ENCODE results near the gene PPP2R5D. TPM values are rescaled to one million over a fixed set of nuclear protein-coding genes. Genes with fewer than 3 reads are reported as not detected.

Gene PPP2R5D
- total and polyA plus RNA-seq, 9 of the 15 experiments (the other 6 are each of a cell fraction or from before 2014, with no cell fraction given): 1.3 to 96.1 (median 38.4) TPM

DNA sequence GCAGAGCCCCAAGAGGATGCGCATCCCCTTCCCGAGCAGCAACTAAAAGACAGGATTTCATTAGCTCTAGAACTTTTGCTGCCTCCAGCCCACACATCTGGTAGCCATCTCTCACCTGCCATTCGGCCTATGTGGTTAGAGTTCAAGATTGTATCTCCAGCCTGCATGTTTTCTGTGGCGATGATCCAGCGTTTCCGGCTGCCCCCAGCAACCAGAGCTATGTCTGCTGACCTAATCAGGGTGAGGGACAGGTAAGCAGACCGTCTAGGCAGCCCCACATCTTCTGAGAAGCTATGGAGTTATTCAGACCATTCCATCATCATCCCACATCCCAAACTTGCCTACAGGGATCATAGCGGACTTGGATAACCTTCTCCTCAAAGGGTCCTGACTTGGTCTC lies 71.6 kb downstream of the PPP2R5D start:
- POLR2A ChIA-PET: interaction anchor here (0.6 to 3.2 kb wide), 5 partner anchors 8 to 139 kb away, joined by 3 to 22 read pairs (median 12); no protein-coding TSS in a partner anchor
- ATAC-seq: no peak
- intact Hi-C loops (cut with micrococcal nuclease): no loop called here

DNA sequence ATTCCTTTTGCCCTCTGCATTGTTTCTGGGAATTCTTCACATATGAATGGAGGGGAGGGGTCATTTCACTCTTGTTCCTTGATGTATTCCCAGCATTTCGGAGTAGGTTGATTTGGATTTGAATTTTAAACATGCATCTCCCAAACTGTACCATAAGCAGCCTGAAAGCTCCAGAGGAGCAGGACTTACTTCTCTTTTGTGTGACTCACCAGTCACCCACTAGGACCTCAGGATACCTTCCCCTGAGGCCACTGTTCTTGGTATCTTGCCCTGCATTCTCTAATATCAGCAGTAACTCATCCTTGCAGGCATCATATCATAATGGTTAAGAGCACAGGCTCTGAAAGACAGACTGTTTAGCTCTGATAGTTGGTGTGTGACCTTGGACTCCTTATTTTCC lies 74.2 kb downstream of the PPP2R5D start:
- H3K4me1 ChIP-seq (replicated peaks in 1 of 2; ENCODE audit: control insufficient read depth in 2 of 2, insufficient read depth in 2 of 2, low read length in 2 of 2): peaks cover 22% of the 10 kb centered on the region in 2 experiments
- ATAC-seq (no peak), DNase-seq (ENCODE audit: extremely low read depth in 1 of 4, low spot score in 3 of 4) (no peak), FAIRE-seq (peak; percentile 19)
- H3K9ac ChIP-seq (ENCODE audit: insufficient read depth in 1 of 2, low read depth in 2 of 2, low read length in 2 of 2): peak overlapping the region; percentile 96 to 97
- peak overlapping the region; percentile 96 for H3K4me2 ChIP-seq (ENCODE audit: insufficient read depth, low read length)
- H3K79me2 ChIP-seq (ENCODE audit: control insufficient read depth, insufficient read depth, low read length): peaks cover 24% of the 10 kb centered on the region
- BruUV-seq (replicated peaks): no TSS peak
- peak overlapping the region; percentile 88 for H3K4me3 ChIP-seq
- no peaks in the 10 kb centered on the region for H3K27me3 ChIP-seq (ENCODE audit: control insufficient read depth in 2 of 2, insufficient read depth in 2 of 2, low read length in 2 of 2)
- POLR2A ChIA-PET: interaction anchor here (0.6 to 2.4 kb wide), 7 partner anchors 19 to 116 kb away, joined by 3 to 10 read pairs (median 3); partner anchors contain the start of gene RRP36
- no peak overlapping the region for H2AFZ ChIP-seq (ENCODE audit: low read depth, low read length)
- CTCF ChIA-PET (ENCODE audit: low intra/inter-chr PET ratio): no interaction called here
- H3K9me3 ChIP-seq (replicated peaks; ENCODE audit: control insufficient read depth, insufficient read depth, low read depth, low read length): no peaks in the 10 kb centered on the region
- H3K9me1 ChIP-seq (ENCODE audit: control insufficient read depth, insufficient read depth, low read length): no peaks in the 10 kb centered on the region
- no peaks in the 10 kb centered on the region for H4K20me1 ChIP-seq (replicated peaks; ENCODE audit: control insufficient read depth, insufficient read depth, low read length)
- H3K27ac ChIP-seq (ENCODE audit: extremely low read depth, low read depth, low read length): peak overlapping the region; percentile 96
- in situ Hi-C loops (cut with MboI) (no loop called here), intact Hi-C loops (cut with micrococcal nuclease) (loop anchor here (2.0 kb wide), 1 partner anchor 44 kb away; the partner anchor contains the start of gene KLHDC3)
- peaks cover 46% of the 10 kb centered on the region for H3K36me3 ChIP-seq (ENCODE audit: control insufficient read depth, insufficient read depth, low read length)
- 6% methylated on average over 1 of the region's 1 CpG for WGBS (ENCODE audit: insufficient coverage, low coverage, missing lambda C conversion rate)
- TF ChIP-seq PCBP1 (IDR thresholded peaks at IDR 0.05; ENCODE audit: low read depth, low read length, poor library complexity, severe bottlenecking): no peak
- no peak for TF ChIP-seq LCOR (CRISPR knock-in tag; IDR thresholded peaks at IDR 0.05)
- no peak for TF ChIP-seq CCAR2 (IDR thresholded peaks at IDR 0.05; ENCODE audit: low read depth, low read length)
- TF ChIP-seq KLF10 (CRISPR knock-in tag; IDR thresholded peaks at IDR 0.05): no peak
- TF ChIP-seq CBFA2T2 (conservative IDR thresholded peaks at IDR 0.05): peak; percentile 29; the same call in 1 of the 2 replicates
- TF ChIP-seq, protein P1, sequence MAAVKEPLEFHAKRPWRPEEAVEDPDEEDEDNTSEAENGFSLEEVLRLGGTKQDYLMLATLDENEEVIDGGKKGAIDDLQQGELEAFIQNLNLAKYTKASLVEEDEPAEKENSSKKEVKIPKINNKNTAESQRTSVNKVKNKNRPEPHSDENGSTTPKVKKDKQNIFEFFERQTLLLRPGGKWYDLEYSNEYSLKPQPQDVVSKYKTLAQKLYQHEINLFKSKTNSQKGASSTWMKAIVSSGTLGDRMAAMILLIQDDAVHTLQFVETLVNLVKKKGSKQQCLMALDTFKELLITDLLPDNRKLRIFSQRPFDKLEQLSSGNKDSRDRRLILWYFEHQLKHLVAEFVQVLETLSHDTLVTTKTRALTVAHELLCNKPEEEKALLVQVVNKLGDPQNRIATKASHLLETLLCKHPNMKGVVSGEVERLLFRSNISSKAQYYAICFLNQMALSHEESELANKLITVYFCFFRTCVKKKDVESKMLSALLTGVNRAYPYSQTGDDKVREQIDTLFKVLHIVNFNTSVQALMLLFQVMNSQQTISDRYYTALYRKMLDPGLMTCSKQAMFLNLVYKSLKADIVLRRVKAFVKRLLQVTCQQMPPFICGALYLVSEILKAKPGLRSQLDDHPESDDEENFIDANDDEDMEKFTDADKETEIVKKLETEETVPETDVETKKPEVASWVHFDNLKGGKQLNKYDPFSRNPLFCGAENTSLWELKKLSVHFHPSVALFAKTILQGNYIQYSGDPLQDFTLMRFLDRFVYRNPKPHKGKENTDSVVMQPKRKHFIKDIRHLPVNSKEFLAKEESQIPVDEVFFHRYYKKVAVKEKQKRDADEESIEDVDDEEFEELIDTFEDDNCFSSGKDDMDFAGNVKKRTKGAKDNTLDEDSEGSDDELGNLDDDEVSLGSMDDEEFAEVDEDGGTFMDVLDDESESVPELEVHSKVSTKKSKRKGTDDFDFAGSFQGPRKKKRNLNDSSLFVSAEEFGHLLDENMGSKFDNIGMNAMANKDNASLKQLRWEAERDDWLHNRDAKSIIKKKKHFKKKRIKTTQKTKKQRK (IDR thresholded peaks at IDR 0.05; ENCODE audit: borderline replicate concordance, low read depth, low read length): no peak
- TF ChIP-seq, protein P2, sequence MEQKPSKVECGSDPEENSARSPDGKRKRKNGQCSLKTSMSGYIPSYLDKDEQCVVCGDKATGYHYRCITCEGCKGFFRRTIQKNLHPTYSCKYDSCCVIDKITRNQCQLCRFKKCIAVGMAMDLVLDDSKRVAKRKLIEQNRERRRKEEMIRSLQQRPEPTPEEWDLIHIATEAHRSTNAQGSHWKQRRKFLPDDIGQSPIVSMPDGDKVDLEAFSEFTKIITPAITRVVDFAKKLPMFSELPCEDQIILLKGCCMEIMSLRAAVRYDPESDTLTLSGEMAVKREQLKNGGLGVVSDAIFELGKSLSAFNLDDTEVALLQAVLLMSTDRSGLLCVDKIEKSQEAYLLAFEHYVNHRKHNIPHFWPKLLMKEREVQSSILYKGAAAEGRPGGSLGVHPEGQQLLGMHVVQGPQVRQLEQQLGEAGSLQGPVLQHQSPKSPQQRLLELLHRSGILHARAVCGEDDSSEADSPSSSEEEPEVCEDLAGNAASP (IDR thresholded peaks at IDR 0.05): no peak
- TF ChIP-seq ZNF146 (CRISPR knock-in tag; IDR thresholded peaks at IDR 0.05; ENCODE audit: unreplicated experiment): no peak

More for the DNA sequence above, 71.6 kb downstream of the PPP2R5D start:
- in situ Hi-C loops (cut with MboI): no loop called here
- peaks cover 59% of the 10 kb centered on the region for H3K36me3 ChIP-seq (ENCODE audit: control insufficient read depth, insufficient read depth, low read length)
- no peaks in the 10 kb centered on the region for H4K20me1 ChIP-seq (replicated peaks; ENCODE audit: control insufficient read depth, insufficient read depth, low read length)
- WGBS (ENCODE audit: insufficient coverage, low coverage, missing lambda C conversion rate): 51% methylated on average over 8 of the region's 8 CpGs
- no peak overlapping the region for H3K4me2 ChIP-seq (ENCODE audit: insufficient read depth, low read length)
- H3K4me1 ChIP-seq (replicated peaks in 1 of 2; ENCODE audit: control insufficient read depth in 2 of 2, insufficient read depth in 2 of 2, low read length in 2 of 2): peaks cover 35 to 36% of the 10 kb centered on the region in 2 experiments
- CTCF ChIA-PET (ENCODE audit: low intra/inter-chr PET ratio): no interaction called here
- peaks cover 7% of the 10 kb centered on the region for H3K9me1 ChIP-seq (ENCODE audit: control insufficient read depth, insufficient read depth, low read length)
- no peak overlapping the region for H3K27ac ChIP-seq (ENCODE audit: extremely low read depth, low read depth, low read length)
- no peaks in the 10 kb centered on the region for H3K27me3 ChIP-seq (ENCODE audit: control insufficient read depth in 2 of 2, insufficient read depth in 2 of 2, low read length in 2 of 2)
- no peak overlapping the region for H3K4me3 ChIP-seq
- H3K79me2 ChIP-seq (ENCODE audit: control insufficient read depth, insufficient read depth, low read length): peaks cover 44% of the 10 kb centered on the region
- no TSS peak for BruUV-seq (replicated peaks)
- no peaks in the 10 kb centered on the region for H3K9me3 ChIP-seq (replicated peaks; ENCODE audit: control insufficient read depth, insufficient read depth, low read depth, low read length)
- no peak overlapping the region for H2AFZ ChIP-seq (ENCODE audit: low read depth, low read length)
- H3K9ac ChIP-seq (ENCODE audit: insufficient read depth in 1 of 2, low read depth in 2 of 2, low read length in 2 of 2): peak overlapping the region in 1 of 2 experiments; percentile 33; a peak in 1 of 4 replicates
- FAIRE-seq: no peak
- TF ChIP-seq MYNN (IDR thresholded peaks at IDR 0.05) (no peak), MYNN (CRISPR knock-in tag; IDR thresholded peaks at IDR 0.05) (no peak), TCFL5 (CRISPR knock-in tag; conservative IDR thresholded peaks at IDR 0.05) (no peak), CC2D1A (IDR thresholded peaks at IDR 0.05) (no peak), SAFB2 (IDR thresholded peaks at IDR 0.05; ENCODE audit: borderline replicate concordance, low read depth, low read length, severe bottlenecking) (no peak), ZNF143 (CRISPR knock-in tag; IDR thresholded peaks at IDR 0.05) (0 out of 2 replicates have a peak, but pooled peaks have one; percentile 24)
- DNase-seq (ENCODE audit: extremely low read depth in 1 of 4, low spot score in 3 of 4): no peak

Measured in K562 (cell line).